ENCODE data around the gene DAP.

GRCh38 chr5:10757043-10757442 is 4.0 kb downstream of the DAP start:
- TF ChIP-seq EZH2 (IDR thresholded peaks at IDR 0.05; ENCODE audit: low read depth, unreplicated experiment) (no peak), CTCF (conservative IDR thresholded peaks at IDR 0.05; ENCODE audit: low read depth in 2 of 2) (no peak), POLR2AphosphoS5 (IDR thresholded peaks at IDR 0.05; ENCODE audit: low read depth) (no peak), ETS1 (IDR thresholded peaks at IDR 0.05) (no peak), REST (IDR thresholded peaks at IDR 0.05; ENCODE audit: unreplicated experiment) (no peak), STAT1 (IDR thresholded peaks at IDR 0.05; ENCODE audit: unreplicated experiment) (no peak), EZH2phosphoT487 (IDR thresholded peaks at IDR 0.05; ENCODE audit: unreplicated experiment) (no peak)
